Measurements from ENCODE around the gene LRP1.

Gene LRP1

DNA sequence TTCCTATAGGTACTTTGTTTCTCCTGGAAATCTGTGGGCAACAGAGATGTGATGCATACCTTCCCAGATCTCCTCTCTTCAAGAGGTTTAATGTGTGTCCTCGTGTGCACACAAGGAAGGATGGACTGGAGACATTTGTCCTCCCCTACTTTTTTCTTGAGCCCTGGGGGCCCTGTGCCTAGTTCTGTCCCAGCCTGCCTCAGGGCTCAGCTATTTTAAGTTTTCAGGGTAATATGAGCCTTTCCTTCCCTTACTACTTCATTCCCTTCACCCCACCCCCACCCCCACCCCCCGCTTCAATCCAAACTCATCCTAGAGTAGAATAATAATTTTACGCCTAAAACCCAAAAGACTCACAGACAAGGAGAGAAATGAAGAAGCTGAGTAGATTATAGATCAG is 122.3 kb downstream of the LRP1 start:
- H3K9me3 ChIP-seq (ENCODE audit: control insufficient read depth, insufficient read depth, low read length) = no peaks in the 10 kb centered on the region
- no peak overlapping the region for H3K4me2 ChIP-seq (ENCODE audit: low read length)
- H3F3A ChIP-seq (ENCODE audit: control insufficient read depth, insufficient read depth) = 0 out of 2 replicates have a peak, but pooled peaks cover 2% of the 10 kb centered on the region
- H3K27ac ChIP-seq (ENCODE audit: low read depth, low read length) = no peak overlapping the region
- H3K4me3 ChIP-seq (ENCODE audit: low read length) = no peak overlapping the region
- no peaks in the 10 kb centered on the region for H3K27me3 ChIP-seq (ENCODE audit: control insufficient read depth, low read length)
- H3K36me3 ChIP-seq (ENCODE audit: control insufficient read depth, low read length) = peaks cover 7% of the 10 kb centered on the region
- peaks cover 3% of the 10 kb centered on the region for H3K79me2 ChIP-seq (ENCODE audit: control insufficient read depth, low read length)
- H4K20me1 ChIP-seq (ENCODE audit: control insufficient read depth, insufficient read depth, low read depth, low read length) = no peaks in the 10 kb centered on the region
- H3K9me2 ChIP-seq (replicated peaks; ENCODE audit: control insufficient read depth, low read length) = no peaks in the 10 kb centered on the region
- peaks cover 12% of the 10 kb centered on the region for H3K4me1 ChIP-seq (ENCODE audit: control insufficient read depth, low read length)
- no peak for TF ChIP-seq EZH2phosphoT487 (IDR thresholded peaks at IDR 0.05; ENCODE audit: borderline replicate concordance, low read length)
- TF ChIP-seq, protein P1, sequence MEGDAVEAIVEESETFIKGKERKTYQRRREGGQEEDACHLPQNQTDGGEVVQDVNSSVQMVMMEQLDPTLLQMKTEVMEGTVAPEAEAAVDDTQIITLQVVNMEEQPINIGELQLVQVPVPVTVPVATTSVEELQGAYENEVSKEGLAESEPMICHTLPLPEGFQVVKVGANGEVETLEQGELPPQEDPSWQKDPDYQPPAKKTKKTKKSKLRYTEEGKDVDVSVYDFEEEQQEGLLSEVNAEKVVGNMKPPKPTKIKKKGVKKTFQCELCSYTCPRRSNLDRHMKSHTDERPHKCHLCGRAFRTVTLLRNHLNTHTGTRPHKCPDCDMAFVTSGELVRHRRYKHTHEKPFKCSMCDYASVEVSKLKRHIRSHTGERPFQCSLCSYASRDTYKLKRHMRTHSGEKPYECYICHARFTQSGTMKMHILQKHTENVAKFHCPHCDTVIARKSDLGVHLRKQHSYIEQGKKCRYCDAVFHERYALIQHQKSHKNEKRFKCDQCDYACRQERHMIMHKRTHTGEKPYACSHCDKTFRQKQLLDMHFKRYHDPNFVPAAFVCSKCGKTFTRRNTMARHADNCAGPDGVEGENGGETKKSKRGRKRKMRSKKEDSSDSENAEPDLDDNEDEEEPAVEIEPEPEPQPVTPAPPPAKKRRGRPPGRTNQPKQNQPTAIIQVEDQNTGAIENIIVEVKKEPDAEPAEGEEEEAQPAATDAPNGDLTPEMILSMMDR (IDR thresholded peaks at IDR 0.05; ENCODE audit: low read depth, low read length, poor library complexity, severe bottlenecking) = no peak

DNA sequence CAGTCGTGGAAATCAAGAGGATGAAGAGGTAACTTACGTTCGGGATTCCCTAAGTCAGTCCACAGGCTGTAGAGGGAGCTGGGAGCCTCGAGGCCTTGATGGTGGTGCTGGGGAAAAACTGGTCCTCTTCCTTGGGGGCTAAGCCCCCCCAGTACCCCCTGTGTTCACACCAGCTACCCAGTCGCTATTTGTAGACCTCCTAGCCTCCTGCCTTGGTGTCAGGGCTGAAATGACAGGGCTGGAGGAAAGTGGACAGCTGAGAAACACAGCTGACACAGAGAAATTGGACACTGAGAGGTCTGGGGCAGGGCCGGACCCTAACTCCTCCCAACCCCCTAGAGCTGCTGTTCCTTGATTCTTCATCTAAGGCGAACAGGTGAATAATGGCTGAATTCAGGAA is 122.7 kb downstream of the LRP1 start, which contains the start of gene STAC3:
TSS of gene STAC3 (minus strand) at position 232 of the 400 bp plus-strand sequence. CDS start 1,551 bp downstream, outside the sequence.
- no peak for TF ChIP-seq EZH2phosphoT487 (IDR thresholded peaks at IDR 0.05; ENCODE audit: borderline replicate concordance, low read length)
- TF ChIP-seq, protein P1 (IDR thresholded peaks at IDR 0.05; ENCODE audit: low read depth, low read length, poor library complexity, severe bottlenecking) = no peak
- Histone ChIP-seq H3K27ac (ENCODE audit: low read depth, low read length) (no peak within 1 kb of the TSS), H4K20me1 (ENCODE audit: control insufficient read depth, insufficient read depth, low read depth, low read length) (no peaks in the 10 kb centered on the region)

DNA sequence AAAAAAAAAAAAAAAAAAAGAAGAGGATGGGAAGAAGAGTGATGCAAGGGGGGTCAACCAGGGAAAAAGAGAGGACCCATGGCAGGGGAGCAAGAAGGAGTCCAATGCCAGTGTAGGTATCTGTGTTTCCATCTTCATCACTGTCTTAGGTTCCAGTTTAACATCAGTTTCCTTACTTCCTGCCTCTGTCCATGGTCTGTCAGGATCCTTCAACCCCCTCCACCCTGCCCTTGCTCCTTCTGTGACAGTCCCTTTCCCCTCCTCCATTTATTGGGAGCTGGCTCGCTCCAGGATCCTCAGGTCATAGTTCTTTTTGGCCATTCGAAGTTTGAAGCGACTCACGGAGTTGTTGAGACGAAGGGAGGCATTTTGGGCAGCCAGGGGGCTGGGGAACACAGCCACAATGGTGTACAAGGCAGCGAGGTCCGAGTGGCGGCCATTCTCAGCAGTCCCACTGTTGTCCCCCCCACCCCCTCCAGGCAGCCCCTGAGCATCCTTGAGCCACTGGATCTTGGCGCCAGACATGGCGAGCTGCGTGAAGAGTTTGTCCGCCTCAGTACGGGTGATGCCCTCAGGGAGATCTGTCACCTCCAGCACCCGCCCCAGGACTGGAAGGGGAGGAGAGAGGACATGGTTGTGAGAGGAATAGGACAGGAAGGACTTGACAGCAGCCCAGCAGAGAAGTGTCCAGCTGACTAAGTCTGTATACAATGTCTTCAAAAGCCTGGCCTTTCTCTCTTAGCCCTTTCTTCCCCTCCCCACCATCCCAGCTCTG is 126.4 kb downstream of the LRP1 start:
- Histone ChIP-seq H3K79me2 (ENCODE audit: control insufficient read depth, low read length) (no peaks in the 10 kb centered on the region; the same call in 1 of the 2 replicates), H3K4me3 (ENCODE audit: low read length) (no peak overlapping the region), H3F3A (ENCODE audit: control insufficient read depth, insufficient read depth) (0 out of 2 replicates have a peak, but pooled peaks cover 2% of the 10 kb centered on the region), H3K27ac (ENCODE audit: low read depth, low read length) (no peak overlapping the region), H3K4me2 (ENCODE audit: low read length) (no peak overlapping the region), H4K20me1 (ENCODE audit: control insufficient read depth, insufficient read depth, low read depth, low read length) (no peaks in the 10 kb centered on the region), H3K36me3 (ENCODE audit: control insufficient read depth, low read length) (peaks cover 24% of the 10 kb centered on the region), H3K9me3 (ENCODE audit: control insufficient read depth, insufficient read depth, low read length) (no peaks in the 10 kb centered on the region), H3K27me3 (ENCODE audit: control insufficient read depth, low read length) (no peaks in the 10 kb centered on the region), H3K4me1 (ENCODE audit: control insufficient read depth, low read length) (peaks cover 2% of the 10 kb centered on the region), H3K9me2 (replicated peaks; ENCODE audit: control insufficient read depth, low read length) (no peaks in the 10 kb centered on the region)
- TF ChIP-seq EZH2phosphoT487 (IDR thresholded peaks at IDR 0.05; ENCODE audit: borderline replicate concordance, low read length) = no peak
- TF ChIP-seq, protein P1 (IDR thresholded peaks at IDR 0.05; ENCODE audit: low read depth, low read length, poor library complexity, severe bottlenecking) = no peak

More for the DNA sequence above, 122.7 kb downstream of the LRP1 start, which contains the start of gene STAC3:
- Histone ChIP-seq H3F3A (ENCODE audit: control insufficient read depth, insufficient read depth) (0 out of 2 replicates have a peak, but pooled peaks cover 2% of the 10 kb centered on the region), H3K9me2 (replicated peaks; ENCODE audit: control insufficient read depth, low read length) (no peaks in the 10 kb centered on the region), H3K9me3 (ENCODE audit: control insufficient read depth, insufficient read depth, low read length) (no peaks in the 10 kb centered on the region), H3K36me3 (ENCODE audit: control insufficient read depth, low read length) (peaks cover 11% of the 10 kb centered on the region), H3K4me1 (ENCODE audit: control insufficient read depth, low read length) (peaks cover 12% of the 10 kb centered on the region), H3K4me2 (ENCODE audit: low read length) (no peak within 1 kb of the TSS), H3K4me3 (ENCODE audit: low read length) (no peak within 1 kb of the TSS), H3K27me3 (ENCODE audit: control insufficient read depth, low read length) (no peaks in the 10 kb centered on the region), H3K79me2 (ENCODE audit: control insufficient read depth, low read length) (peaks cover 3% of the 10 kb centered on the region)

All from DOHH2 (cell line).